GM21390 (cell line): ENCODE measurements around the gene ENAM.
"Not testable (repeated sequence)": the region's sequence is repeated elsewhere in the genome, so short reads cannot be mapped to it uniquely, and the experiment has no call there.

Source experiments
- ATAC-seq: cut with Tn5 transposase; IDR thresholded peaks from one replicate; pipeline ENCODE4 v1.9.1; 2021; ENCODE audit not compliant: unreplicated experiment

Gene ENAM

DNA sequence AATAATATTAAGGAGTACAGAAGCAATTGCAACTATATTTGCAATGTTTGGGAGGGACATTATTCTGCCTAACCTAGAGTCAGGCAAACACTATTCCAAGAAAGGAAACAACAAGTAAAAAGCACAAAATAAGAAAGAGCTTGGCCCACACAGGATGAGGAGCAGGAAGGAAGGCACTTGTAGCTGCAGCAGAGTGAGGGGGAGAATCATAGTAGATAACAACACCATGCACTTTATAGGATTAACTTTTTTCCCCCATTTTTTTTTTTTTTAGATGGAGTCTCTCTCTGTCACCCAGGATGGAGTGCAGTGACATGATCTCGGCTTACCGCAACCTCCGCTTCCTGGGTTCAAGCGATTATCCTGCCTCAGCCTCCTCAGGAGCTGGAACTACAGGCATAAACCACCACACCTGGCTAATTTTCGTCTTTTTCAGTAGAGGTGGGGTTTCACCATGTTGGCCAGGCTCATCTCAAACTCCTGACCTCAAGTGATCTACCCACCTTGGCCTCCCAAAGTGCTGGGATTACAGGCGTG, 48.1 kb downstream of the ENAM start:
- ATAC-seq: no peak

DNA sequence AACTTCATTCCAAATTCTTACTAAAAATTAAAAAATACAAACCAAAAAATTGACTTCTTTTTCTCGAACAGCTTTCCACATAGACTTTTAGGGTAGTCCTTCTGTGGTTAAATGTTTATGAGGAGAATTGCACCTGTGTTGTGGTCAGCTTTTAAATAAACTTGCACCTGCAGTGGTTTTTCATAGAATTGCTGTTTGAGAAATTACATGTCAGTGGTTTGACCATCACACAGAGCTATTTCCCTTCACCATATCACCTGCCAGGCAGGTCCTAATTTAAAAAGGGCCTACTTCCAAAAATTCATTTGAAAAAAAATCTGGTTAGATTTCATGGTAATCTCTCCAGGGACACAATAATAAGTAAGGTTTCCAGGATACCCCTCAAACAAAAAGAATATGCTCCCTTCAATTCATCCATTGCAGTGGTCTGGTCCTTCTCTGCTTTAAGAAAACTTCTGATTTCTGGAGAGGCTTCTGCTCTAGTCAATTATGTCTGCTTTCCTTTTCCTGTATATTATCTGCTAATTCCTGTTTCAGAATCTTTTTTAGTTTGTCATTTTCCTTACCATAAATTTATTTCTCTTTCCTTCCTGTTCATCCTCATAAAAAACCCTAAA, 49.9 kb downstream of the ENAM start:
- peak; percentile 74 for ATAC-seq

DNA sequence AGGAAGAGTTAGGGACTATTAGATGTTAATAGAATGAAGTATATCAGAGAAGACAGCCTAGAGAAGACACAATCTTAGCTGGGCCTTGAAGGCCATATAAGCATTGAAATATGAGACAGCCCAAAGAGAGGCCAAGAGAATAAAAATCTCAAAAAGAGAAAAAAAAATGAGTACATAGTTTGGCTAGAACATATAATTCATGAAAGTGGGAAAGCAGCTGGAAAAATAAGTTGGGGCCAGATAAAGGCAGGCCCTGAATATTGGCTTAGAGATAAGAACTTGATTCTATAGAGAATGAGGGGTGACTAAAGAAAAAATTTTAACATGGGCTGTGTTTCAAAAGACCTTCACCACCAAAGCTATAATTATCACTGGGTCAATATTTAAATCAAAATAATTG, 52.4 kb downstream of the ENAM start:
- ATAC-seq: no peak

DNA sequence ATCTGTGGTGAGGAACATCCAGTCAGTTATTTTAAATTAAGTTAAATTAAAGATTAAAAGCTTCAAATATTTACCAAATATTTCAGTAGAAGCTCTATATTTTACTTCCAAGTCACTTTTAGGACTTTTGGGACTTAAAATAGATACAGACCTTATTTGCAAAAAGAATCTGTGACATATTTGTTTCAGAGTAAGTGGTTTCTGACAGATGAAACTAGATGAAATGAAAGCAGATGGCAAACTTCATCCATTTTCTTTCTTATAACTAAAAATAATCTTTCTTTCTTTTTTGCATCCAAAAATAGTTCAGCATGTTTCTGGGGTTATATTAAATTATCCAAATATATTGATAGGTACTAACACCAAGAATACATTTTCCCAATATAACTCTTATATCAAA, 53.2 kb downstream of the ENAM start:
- ATAC-seq: peak; percentile 47

DNA sequence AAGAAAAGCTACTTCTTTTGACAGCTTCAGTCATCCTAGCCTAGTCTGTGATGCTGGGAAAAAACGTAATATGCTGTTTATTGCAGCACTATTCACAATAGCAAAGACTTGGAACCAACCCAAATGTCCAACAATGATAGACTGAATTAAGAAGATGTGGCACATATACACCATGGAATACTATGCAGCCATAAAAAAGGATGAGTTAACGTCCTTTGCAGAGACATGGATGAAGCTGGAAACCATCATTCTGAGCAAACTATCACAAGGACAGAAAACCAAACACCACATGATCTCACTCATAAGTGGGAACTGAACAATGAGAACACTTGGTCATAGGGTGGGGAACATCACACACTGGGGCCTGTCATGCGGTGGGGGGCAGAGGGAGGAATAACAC, 53.6 kb downstream of the ENAM start:
- ATAC-seq: not testable (repeated sequence)

DNA sequence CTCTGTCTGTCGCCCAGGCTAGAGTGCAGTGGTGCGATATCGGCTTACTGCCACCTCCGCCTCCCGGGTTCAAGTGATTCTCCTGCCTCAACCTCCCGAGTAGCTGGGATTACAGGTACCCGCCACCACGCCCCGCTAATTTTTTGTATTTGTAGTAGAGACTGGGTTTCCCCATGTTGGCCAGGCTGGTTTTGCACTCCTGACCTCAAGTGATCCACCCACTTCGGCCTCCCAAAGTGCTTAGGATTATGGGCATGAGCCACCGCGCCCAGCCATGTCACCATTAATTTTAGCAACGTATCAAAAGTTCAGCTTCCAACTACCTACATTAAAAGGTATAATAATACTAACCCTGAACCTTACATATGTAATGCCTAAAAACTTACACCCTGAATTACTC, 58.8 kb downstream of the ENAM start:
- ATAC-seq: no peak

DNA sequence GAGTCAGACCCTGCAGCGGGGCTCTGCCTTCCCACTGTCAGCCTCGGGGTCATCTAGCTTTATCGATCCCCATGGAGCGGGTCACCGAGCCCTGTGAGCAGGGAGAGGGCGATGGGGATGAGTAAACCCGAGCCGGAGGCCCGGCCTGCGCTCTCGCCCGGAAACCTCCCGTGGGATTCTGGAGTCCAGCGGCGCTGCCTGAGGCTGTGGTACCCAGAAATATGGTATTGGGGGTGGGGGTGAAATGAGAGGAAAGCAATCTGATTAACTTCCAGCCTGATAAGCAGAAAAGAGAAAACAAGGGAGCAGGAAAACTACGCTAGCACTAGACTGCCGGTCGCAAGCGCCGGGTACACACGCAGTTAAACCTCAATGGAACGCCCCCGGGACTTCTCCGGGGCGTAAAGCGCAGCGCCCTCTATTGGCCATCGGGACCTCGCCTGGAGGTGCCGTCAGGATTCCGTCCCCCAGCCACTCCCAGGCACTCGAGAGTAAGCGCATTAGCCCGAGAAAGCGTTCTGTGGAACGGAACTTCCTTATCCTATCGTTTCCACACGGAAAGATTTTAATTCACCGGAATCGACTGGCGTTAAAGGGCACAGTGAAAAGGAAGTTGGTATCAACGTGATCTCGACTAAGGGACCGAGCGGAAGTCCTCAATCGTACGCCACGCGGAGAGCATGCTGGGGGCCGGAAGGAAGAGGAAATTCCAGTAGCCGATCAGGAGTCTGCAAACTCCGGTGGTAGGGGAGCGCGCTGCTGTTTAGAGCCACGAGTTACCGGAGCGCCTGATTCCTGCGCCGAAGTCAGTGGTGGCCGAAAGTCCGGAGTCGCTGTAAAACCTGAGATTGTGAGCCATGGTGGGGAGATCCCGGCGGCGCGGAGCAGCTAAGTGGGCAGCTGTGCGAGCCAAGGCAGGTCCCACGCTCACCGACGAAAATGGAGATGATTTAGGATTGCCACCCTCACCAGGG, 59.6 kb downstream of the ENAM start, which contains the start of gene UTP3:
UTP3 (plus strand) TSS at position 712 of the 974 bp plus-strand sequence; CDS start at position 858, 146 bp downstream.
- peak; percentile 93 for ATAC-seq

DNA sequence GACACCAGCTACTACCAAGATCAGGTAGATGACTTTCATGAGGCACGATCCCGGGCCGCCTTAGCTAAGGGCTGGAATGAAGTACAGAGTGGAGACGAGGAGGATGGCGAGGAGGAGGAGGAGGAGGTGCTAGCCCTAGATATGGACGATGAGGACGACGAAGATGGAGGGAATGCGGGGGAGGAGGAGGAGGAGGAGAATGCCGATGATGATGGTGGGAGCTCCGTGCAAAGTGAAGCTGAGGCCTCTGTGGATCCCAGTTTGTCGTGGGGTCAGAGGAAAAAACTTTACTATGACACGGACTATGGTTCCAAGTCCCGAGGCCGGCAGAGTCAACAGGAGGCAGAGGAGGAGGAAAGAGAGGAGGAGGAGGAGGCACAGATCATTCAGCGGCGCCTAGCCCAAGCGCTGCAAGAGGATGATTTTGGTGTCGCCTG, 60.3 kb downstream of the ENAM start:
- peak; percentile 4 for ATAC-seq

DNA sequence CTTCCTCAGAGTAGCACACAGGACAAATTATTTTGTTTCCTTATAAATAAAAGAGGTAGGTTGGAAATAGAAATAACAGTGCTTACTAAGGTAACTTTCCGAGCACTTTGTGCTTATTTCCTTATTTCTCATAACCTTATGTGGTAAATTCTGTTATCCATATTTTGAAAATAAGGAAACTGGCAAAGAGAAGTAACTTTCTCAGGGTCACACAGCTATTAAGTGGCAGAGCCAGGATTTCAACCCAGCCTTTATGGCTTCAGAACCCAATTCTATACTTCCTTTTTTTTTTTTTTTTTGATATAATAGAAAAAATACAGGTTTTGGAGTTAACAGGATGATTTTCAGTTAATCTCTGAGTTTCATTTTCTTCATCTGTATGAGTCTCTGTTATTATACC, 63.1 kb downstream of the ENAM start:
- ATAC-seq: no peak

DNA sequence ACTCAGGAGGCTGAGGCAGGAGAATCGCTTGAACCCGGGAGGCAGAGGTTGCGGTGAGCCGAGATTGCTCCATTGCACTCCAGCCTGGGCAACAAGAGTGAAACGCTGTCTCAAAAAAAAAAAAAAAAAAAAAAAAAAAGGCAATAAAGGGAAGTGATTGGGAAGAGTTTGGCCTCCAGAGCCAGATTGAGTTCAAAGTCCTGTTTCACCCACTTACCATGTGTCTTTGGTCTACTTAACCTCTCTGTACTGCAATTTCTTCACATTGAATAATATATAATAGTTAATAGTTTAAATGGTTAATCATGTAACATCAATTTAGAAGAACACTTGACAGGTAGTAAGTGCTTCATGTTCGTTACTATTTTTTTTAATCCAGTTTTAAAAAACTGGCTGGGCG, 66.1 kb downstream of the ENAM start:
- not testable (repeated sequence) for ATAC-seq
